ENCODE measurements around the gene SMIM12.

Gene SMIM12

GRCh38 chr1:34874296-34874952 is 14.9 kb upstream of the SMIM12 start:
- DNase-seq (ENCODE audit: low read depth in 2 of 2), result no peak

- no peak for DNase-seq (ENCODE audit: low read depth in 2 of 2)
These were observed 12.6 kb upstream of the SMIM12 start for GRCh38 chr1:34872133-34872503.

- no peak for DNase-seq (ENCODE audit: low read depth in 2 of 2)
These were observed 12.0 kb upstream of the SMIM12 start for GRCh38 chr1:34871443-34872132.

GRCh38 chr1:34870395-34870794 is 10.8 kb upstream of the SMIM12 start:
- no peak for DNase-seq (ENCODE audit: low read depth in 2 of 2)

- no peak for DNase-seq (ENCODE audit: low read depth in 2 of 2)
These were observed 10.2 kb upstream of the SMIM12 start for GRCh38 chr1:34869760-34870159.

GRCh38 chr1:34868230-34869049 is 8.9 kb upstream of the SMIM12 start:
- DNase-seq (ENCODE audit: low read depth in 2 of 2), result no peak

- no peak for DNase-seq (ENCODE audit: low read depth in 2 of 2)
These were observed 7.9 kb upstream of the SMIM12 start for GRCh38 chr1:34867415-34867814.

- no peak for DNase-seq (ENCODE audit: low read depth in 2 of 2)
These were observed 7.2 kb upstream of the SMIM12 start for GRCh38 chr1:34866762-34867109.

- DNase-seq (ENCODE audit: low read depth in 2 of 2), result peak; percentile 87 to 90
These were observed 6.6 kb upstream of the SMIM12 start for GRCh38 chr1:34865981-34866761.

GRCh38 chr1:34865573-34865972 is 6.0 kb upstream of the SMIM12 start:
- DNase-seq (ENCODE audit: low read depth in 2 of 2), result no peak

- DNase-seq (ENCODE audit: low read depth in 2 of 2), result no peak
These were observed 5.2 kb upstream of the SMIM12 start for GRCh38 chr1:34864759-34865158.

GRCh38 chr1:34863501-34863900 is 4.0 kb upstream of the SMIM12 start:
- no peak for DNase-seq (ENCODE audit: low read depth in 2 of 2)

- DNase-seq (ENCODE audit: low read depth in 2 of 2), result no peak
These were observed 576 bp downstream of the SMIM12 start for GRCh38 chr1:34858901-34859445.

- DNase-seq (ENCODE audit: low read depth in 2 of 2), result no peak
These were observed 2.9 kb downstream of the SMIM12 start for GRCh38 chr1:34856697-34857096.

GRCh38 chr1:34852677-34853217 is 6.8 kb downstream of the SMIM12 start:
- DNase-seq (ENCODE audit: low read depth in 2 of 2), result peak; percentile 71 to 73

GRCh38 chr1:34851431-34852105 is 8.0 kb downstream of the SMIM12 start:
- no peak for DNase-seq (ENCODE audit: low read depth in 2 of 2)

GRCh38 chr1:34850382-34850781 is 9.2 kb downstream of the SMIM12 start:
- no peak for DNase-seq (ENCODE audit: low read depth in 2 of 2)

GRCh38 chr1:34847094-34847493 is 12.5 kb downstream of the SMIM12 start:
- no peak for DNase-seq (ENCODE audit: low read depth in 2 of 2)

- DNase-seq (ENCODE audit: low read depth in 2 of 2), result no peak
These were observed 13.3 kb downstream of the SMIM12 start for GRCh38 chr1:34846265-34846664.

- DNase-seq (ENCODE audit: low read depth in 2 of 2), result no peak
These were observed 14.2 kb downstream of the SMIM12 start for GRCh38 chr1:34845131-34845901.

Data from stimulated activated CD8-positive, alpha-beta memory T cell treated with anti-CD3 and anti-CD28 coated beads, Interleukin-2, amount 100 ng/mL, for 1 hour (primary cell).